Loucy (cell line): ENCODE measurements around the gene CLCN5.

Experiments used
- CTCF ChIP-seq: fragments of 200-600 bp; sonication (generic); conservative IDR thresholded peaks from 2 replicates; pipeline ENCODE4 v1.5.1; 2014; ENCODE audit warnings: mild to moderate bottlenecking, antibody characterized with exemption, low read length
- EZH2phosphoT487 ChIP-seq: fragments of 200-600 bp; IDR thresholded peaks from 2 replicates; pipeline ENCODE4 v1.6.1; 2018; ENCODE audit warnings: antibody characterized with exemption, mild to moderate bottlenecking, moderate library complexity, borderline replicate concordance

GRCh38 chrX:49977319-49978090 is 55.1 kb downstream of the CLCN5 start:
- TF ChIP-seq CTCF, result no peak
- no peak for TF ChIP-seq EZH2phosphoT487
